H1 (cell line): ENCODE measurements around the gene RNF151. TPM values are rescaled to one million over a fixed set of nuclear protein-coding genes. Genes with fewer than 3 reads are reported as not detected.

Experiments
- CTCF ChIA-PET: fragments of 300-600 bp; sonication (Branson Sonifier 250); formaldehyde crosslinking; loops from one replicate; lab custom pipeline; 2021; ENCODE audit not compliant: partially characterized antibody; lab: Charles Lee
- POLR2A ChIA-PET: fragments of 300-600 bp; sonication (Branson Sonifier 250); formaldehyde crosslinking; loops from one replicate; lab custom pipeline; 2021; ENCODE audit warnings: inconsistent platforms; ENCODE audit not compliant: partially characterized antibody; lab: Charles Lee
- DNase-seq, 2 experiments: peaks; one replicate each; pipeline versions ENCODE4 v3.0.0 to v3.0.0-alpha.2; 2010 to 2022; ENCODE audit warnings: low spot score in 2 of 2, low read depth in 1 of 2, mixed read lengths in 1 of 2
- FAIRE-seq: peaks from 2 replicates; lab custom pipeline; 2011; peaks lifted over from hg19 to GRCh38; lab: Jason Lieb, UNC
- H2AFZ ChIP-seq: 2 replicates; pipeline ENCODE4 v1.8.1; 2012; ENCODE audit warnings: low read length, inconsistent platforms
- H2AK5ac ChIP-seq: 2 replicates; pipeline ENCODE4 v1.6.1; 2013; ENCODE audit warnings: low read depth, low read length
- H2BK120ac ChIP-seq: replicated peaks from 2 replicates; pipeline ENCODE3; 2013; ENCODE audit warnings: low read depth, low read length, inconsistent platforms
- H2BK12ac ChIP-seq: 2 replicates; pipeline ENCODE4 v1.6.1; 2013; ENCODE audit warnings: low read depth, low read length
- H2BK15ac ChIP-seq: 2 replicates; pipeline ENCODE4 v1.6.1; 2013; ENCODE audit warnings: low read length
- H2BK20ac ChIP-seq: 2 replicates; pipeline ENCODE4 v1.6.1; 2013; ENCODE audit warnings: low read length
- H2BK5ac ChIP-seq: 2 replicates; pipeline ENCODE4 v1.6.1; 2013; ENCODE audit warnings: low read depth, low read length
- H3K14ac ChIP-seq: 2 replicates; pipeline ENCODE4 v1.6.1; 2013; ENCODE audit warnings: inconsistent platforms; ENCODE audit not compliant: insufficient read length
- H3K18ac ChIP-seq: 2 replicates; pipeline ENCODE4 v1.6.1; 2013; ENCODE audit warnings: low read length; ENCODE audit errors: extremely low read depth
- H3K23ac ChIP-seq: 2 replicates; pipeline ENCODE4 v1.6.1; 2013; ENCODE audit warnings: inconsistent platforms; ENCODE audit not compliant: insufficient read length
- H3K23me2 ChIP-seq: 2 replicates; pipeline ENCODE4 v1.6.1; 2013; ENCODE audit warnings: low read depth, low read length
- H3K27ac ChIP-seq: 2 replicates; pipeline ENCODE4 v1.6.1; 2011; ENCODE audit warnings: low read depth, low read length, inconsistent platforms
- H3K27me3 ChIP-seq, 4 experiments: replicated peaks in 1 of 4; 1 replicate in 1 of 4; 2 replicates in 3 of 4; pipeline versions ENCODE4 v1.6.1 to v1.8.1; 2011 to 2013; ENCODE audit warnings: low read length in 3 of 4, mild to moderate bottlenecking in 3 of 4, inconsistent platforms in 2 of 4, mixed read lengths in 2 of 4, moderate library complexity in 1 of 4; ENCODE audit not compliant: control insufficient read depth in 3 of 4, insufficient read depth in 3 of 4; ENCODE audit errors: extremely low read depth in 1 of 4
- H3K36me3 ChIP-seq, 4 experiments: 2 replicates each; pipeline versions ENCODE4 v1.6.1 to v1.8.1; 2011 to 2013; ENCODE audit warnings: mild to moderate bottlenecking in 4 of 4, low read length in 3 of 4, moderate library complexity in 2 of 4, control low read depth in 1 of 4, inconsistent platforms in 1 of 4; ENCODE audit not compliant: insufficient read depth in 4 of 4, control insufficient read depth in 2 of 4
- H3K4ac ChIP-seq: replicated peaks from 2 replicates; pipeline ENCODE3; 2013; ENCODE audit warnings: low read length, low read depth, mixed read lengths, inconsistent platforms; ENCODE audit not compliant: insufficient read length
- H3K4me1 ChIP-seq, 4 experiments: replicated peaks in 1 of 4; 1 replicate in 1 of 4; 2 replicates in 3 of 4; pipeline versions ENCODE4 v1.6.1 to v1.8.1; 2011 to 2013; ENCODE audit warnings: low read length in 3 of 4, inconsistent platforms in 2 of 4, mixed read lengths in 1 of 4; ENCODE audit not compliant: insufficient read depth in 4 of 4, control insufficient read depth in 3 of 4
- H3K4me2 ChIP-seq, 2 experiments: 2 replicates each; pipeline versions ENCODE4 v1.6.1 to v1.8.1; 2011 to 2013; ENCODE audit warnings: low read depth in 2 of 2, low read length in 2 of 2, control low read depth in 1 of 2, inconsistent platforms in 1 of 2, mild to moderate bottlenecking in 1 of 2; ENCODE audit not compliant: insufficient read depth in 1 of 2
- H3K4me3 ChIP-seq, 4 experiments: fragments of 200-600, 300-600 bp in 1 of 4; sonication (generic), shearing (Covaris generic), sonication (Bioruptor Twin) in 1 of 4; 2 replicates each; pipeline versions ENCODE4 v1.5.1 to v1.8.1; 2011 to 2016; ENCODE audit warnings: low read length in 4 of 4, low read depth in 3 of 4, control low read depth in 2 of 4, inconsistent platforms in 2 of 4, mild to moderate bottlenecking in 2 of 4, mixed read lengths in 1 of 4, moderate library complexity in 1 of 4; ENCODE audit not compliant: insufficient read depth in 2 of 4; ENCODE audit errors: extremely low read depth in 1 of 4
- H3K56ac ChIP-seq: replicated peaks from 2 replicates; pipeline ENCODE3; 2013; ENCODE audit warnings: low read depth, mild to moderate bottlenecking, mixed read lengths, low read length, inconsistent platforms; ENCODE audit not compliant: insufficient read length
- H3K79me1 ChIP-seq: 2 replicates; pipeline ENCODE4 v1.6.1; 2013; ENCODE audit warnings: low read depth, low read length, control low read depth
- H3K79me2 ChIP-seq, 2 experiments: 2 replicates each; pipeline versions ENCODE4 v1.6.1 to v1.8.1; 2012 to 2013; ENCODE audit warnings: low read length in 2 of 2, mild to moderate bottlenecking in 2 of 2, inconsistent platforms in 1 of 2; ENCODE audit not compliant: insufficient read depth in 2 of 2, control insufficient read depth in 1 of 2
- H3K9ac ChIP-seq, 4 experiments: replicated peaks in 1 of 4; 1 replicate in 1 of 4; 2 replicates in 3 of 4; pipeline versions ENCODE4 v1.6.1 to v1.8.1; 2011 to 2013; ENCODE audit warnings: low read depth in 3 of 4, low read length in 3 of 4, control low read depth in 2 of 4, mild to moderate bottlenecking in 2 of 4, moderate library complexity in 2 of 4, inconsistent platforms in 1 of 4; ENCODE audit errors: extremely low read depth in 1 of 4
- H3K9me3 ChIP-seq, 2 experiments: 2 replicates each; pipeline versions ENCODE4 v1.6.1 to v1.8.1; 2012 to 2013; ENCODE audit warnings: mild to moderate bottlenecking in 2 of 2, moderate library complexity in 2 of 2, control low read depth in 1 of 2, inconsistent platforms in 1 of 2, low read depth in 1 of 2, low read length in 1 of 2, mixed read lengths in 1 of 2; ENCODE audit not compliant: insufficient read depth in 2 of 2
- H4K20me1 ChIP-seq, 2 experiments: replicated peaks in 1 of 2; 2 replicates each; pipeline versions ENCODE3 to v1.8.1; 2011 to 2013; ENCODE audit warnings: inconsistent platforms in 2 of 2, low read length in 2 of 2, mild to moderate bottlenecking in 1 of 2; ENCODE audit not compliant: insufficient read depth in 2 of 2, control insufficient read depth in 1 of 2
- H4K5ac ChIP-seq: 2 replicates; pipeline ENCODE4 v1.6.1; 2013; ENCODE audit warnings: low read length, low read depth, mixed read lengths, inconsistent platforms; ENCODE audit not compliant: insufficient read length
- H4K8ac ChIP-seq: 2 replicates; pipeline ENCODE4 v1.8.0; 2013; ENCODE audit warnings: mild to moderate bottlenecking, moderate library complexity, low read length, inconsistent platforms; ENCODE audit not compliant: insufficient read depth; ENCODE audit errors: extremely low read depth
- H4K91ac ChIP-seq: replicated peaks from 2 replicates; pipeline ENCODE3; 2013; ENCODE audit warnings: low read length, mixed read lengths, inconsistent platforms; ENCODE audit not compliant: insufficient read length
- HDAC2 ChIP-seq, 2 experiments: fragments of 300-600 bp in 1 of 2; sonication (generic) in 1 of 2; IDR thresholded peaks; 2 replicates each; pipeline ENCODE4 v1.6.1; 2011 to 2012; ENCODE audit warnings: low read depth in 2 of 2, low read length in 2 of 2, mild to moderate bottlenecking in 2 of 2, moderate library complexity in 2 of 2, borderline replicate concordance in 1 of 2, inconsistent platforms in 1 of 2
- NRF1 ChIP-seq: IDR thresholded peaks from 2 replicates; pipeline ENCODE4 v1.6.1; 2011; ENCODE audit warnings: mild to moderate bottlenecking, low read depth, low read length, improper control_type of control experiment
- WGBS, 2 experiments: shearing (Covaris generic) in 1 of 2; methylation state at CpG; one replicate each; pipeline versions ENCODE4 v1.1.6 to v1.1.7; 2013 to 2015; ENCODE audit warnings: low lambda C conversion rate in 2 of 2, mixed read lengths in 2 of 2, inconsistent platforms in 1 of 2, low coverage in 1 of 2, missing lambda C conversion rate in 1 of 2; ENCODE audit not compliant: insufficient replicate concordance in 2 of 2, insufficient coverage in 1 of 2, insufficient read length in 1 of 2; ENCODE audit errors: extremely low coverage in 1 of 2, missing lambda C conversion rate in 1 of 2; 5-methylcytosine and 5-hydroxymethylcytosine counted together
- polyA plus RNA-seq, 7 experiments: library from polyadenylated mRNA; depleted of rRNA in 3 of 7; stranded (reverse) in 5 of 7; unstranded in 2 of 7; fragments of >200 nt in 5 of 7; fragments of 200-250 nt in 2 of 7; gene quantifications; 1 replicate in 5 of 7; 2 replicates in 1 of 7; 4 replicates in 1 of 7; pipeline versions ENCODE4 v1.2.1 to v1.2.3, GENCODE V29; 2011 to 2013; ENCODE audit warnings: missing spikeins in 2 of 7, mixed read lengths in 2 of 7
- total RNA-seq: library from RNA; stranded (reverse); fragmentation: NEBNext Ultra II Directional; extraction: Animal tissue kit (Norgen Biotek cat#: 25700); gene quantifications from 2 replicates; pipeline ENCODE4 v1.2.1, GENCODE V29; 2021

RNF151 gene
- total and polyA plus RNA-seq, 2 of the 8 experiments (the other 6 are each of a cell fraction or from before 2014, with no cell fraction given) = not detected

DNA sequence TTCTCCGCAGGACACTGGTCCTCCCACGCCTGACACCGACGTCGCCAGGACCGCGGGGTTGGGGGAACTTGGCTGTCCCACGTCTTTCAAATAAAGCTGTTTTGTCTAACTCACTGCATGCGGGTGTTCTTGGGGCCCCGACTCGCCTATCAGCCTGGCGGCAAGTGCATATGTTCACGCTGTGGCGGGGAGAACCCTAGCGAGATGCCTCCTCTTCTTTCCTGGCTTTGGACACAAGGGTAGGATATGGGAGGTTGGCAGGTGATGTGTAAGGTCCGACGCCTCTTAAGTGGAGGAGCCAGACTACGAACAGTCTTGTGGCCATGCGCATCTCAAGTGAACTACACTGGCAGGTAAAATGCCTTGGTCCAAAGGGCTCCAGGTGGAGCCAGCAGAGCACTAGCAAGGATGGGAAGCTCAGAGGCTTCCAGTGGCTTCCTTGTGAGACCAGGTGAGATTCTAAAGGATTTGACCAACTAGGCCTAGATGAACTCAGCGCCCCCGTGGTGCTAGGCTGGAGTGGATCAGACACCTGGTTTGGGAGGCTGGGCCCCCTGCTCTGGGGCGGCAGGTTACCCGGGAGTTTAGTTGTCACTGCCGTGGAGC is 1.2 kb upstream of the RNF151 start:
- Histone ChIP-seq H3K79me1 (peaks cover 11% of the 10 kb centered on the region), H2BK5ac (peak overlapping the region; percentile 83), H2AFZ (no peak overlapping the region), H3K4me1 (peaks cover 0 to 22% (median 5%) of the 10 kb centered on the region in 4 experiments; a peak in 5 of 7 replicates), H3K4ac (peak overlapping the region; percentile 65), H3K9ac (peak overlapping the region; percentile 73 to 97 (median 86)), H3K36me3 (peaks cover 17 to 34% (median 28%) of the 10 kb centered on the region in 4 experiments), H3K4me3 (peak overlapping the region; percentile 98 to 99 (median 98)), H4K5ac (no peak overlapping the region), H3K23ac (no peak overlapping the region), H3K23me2 (peaks cover 16% of the 10 kb centered on the region), H2BK15ac (0 out of 2 replicates have a peak overlapping the region, but pooled peaks have one; percentile 65), H3K79me2 (peaks cover 10 to 32% of the 10 kb centered on the region in 2 experiments), H4K91ac (no peak overlapping the region), H3K27ac (peak overlapping the region; percentile 80), H2BK20ac (no peak overlapping the region), H3K4me2 (peak overlapping the region; percentile 86 to 98), H2BK120ac (no peak overlapping the region), H2BK12ac (no peak overlapping the region), H3K27me3 (no peaks in the 10 kb centered on the region), H3K56ac (peak overlapping the region; percentile 87), H3K18ac (no peak overlapping the region), H4K8ac (peak overlapping the region; percentile 94; the same call in 1 of the 2 replicates), H4K20me1 (peaks cover 12 to 17% of the 10 kb centered on the region in 2 experiments), H3K9me3 (no peaks in the 10 kb centered on the region), H3K14ac (no peak overlapping the region), H2AK5ac (0 out of 2 replicates have a peak overlapping the region, but pooled peaks have one; percentile 16)
- TF ChIP-seq HDAC2 (IDR thresholded peaks at IDR 0.05; ENCODE audit: borderline replicate concordance in 1 of 2, low read depth in 2 of 2, low read length in 2 of 2) (0 out of 4 replicates have a peak, but pooled peaks of 1 of the 2 experiments have one; percentile 13), NRF1 (no peak)
- ChIA-PET POLR2A (interaction anchor here (0.5 to 19.8 kb wide), 64 partner anchors 12 to 1762 kb away, joined by 3 to 736 read pairs (median 5); partner anchors contain the start of genes EME2, FAHD1, GFER and HAGH), CTCF (interaction anchor here (0.6 to 3.0 kb wide), 9 partner anchors 11 to 284 kb away, joined by 3 to 9 read pairs (median 4); no protein-coding TSS in a partner anchor)
- 29% methylated on average over 24 of the region's 24 CpGs; no CpG with 5 or more reads in 1 of the 2 experiments for WGBS, 2 experiments
- DNase-seq (no peak), FAIRE-seq (no peak)
